ENCODE measurements around the gene BRMS1L. TPM values are rescaled to one million over a fixed set of nuclear protein-coding genes. Genes with fewer than 3 reads are reported as not detected.
A peak's percentile ranks its signal among the peaks of the same experiment; 100 is the strongest.
"Not testable (repeated sequence)": the region's sequence is repeated elsewhere in the genome, so short reads cannot be mapped to it uniquely, and the experiment has no call there.

Gene BRMS1L
- total RNA-seq, 1 donor from 2014 or later: 20.9 TPM

- peak overlapping the region; percentile 46 to 86 (median 85) for H3K4me3 ChIP-seq (ENCODE audit: low read length in 3 of 3)
- H3K27ac ChIP-seq (ENCODE audit: low read depth, low read length): peak overlapping the region; percentile 42
- H3K9me3 ChIP-seq (ENCODE audit: control insufficient read depth in 3 of 3, low read length in 3 of 3): no peaks in the 10 kb centered on the region
- H3K4me1 ChIP-seq (ENCODE audit: control insufficient read depth in 3 of 3, insufficient read depth in 3 of 3, low read length in 3 of 3): peaks cover 2 to 11% (median 7%) of the 10 kb centered on the region in 3 donors
- H3K36me3 ChIP-seq (ENCODE audit: control insufficient read depth in 3 of 3, insufficient read depth in 3 of 3, low read length in 3 of 3): no peaks in the 10 kb centered on the region
- peak overlapping the region; percentile 1 to 88 (median 60) for H3K9ac ChIP-seq (ENCODE audit: low read depth in 1 of 3, low read length in 3 of 3)
- no peaks in the 10 kb centered on the region for H3K27me3 ChIP-seq (ENCODE audit: control insufficient read depth in 3 of 3, insufficient read depth in 3 of 3, low read length in 3 of 3)
Measured at GRCh38 chr14:35807131-35807961, 18.8 kb upstream of the BRMS1L start.

- Histone ChIP-seq H3K36me3 (ENCODE audit: control insufficient read depth in 3 of 3, insufficient read depth in 3 of 3, low read length in 3 of 3) (no peaks in the 10 kb centered on the region), H3K4me1 (ENCODE audit: control insufficient read depth in 3 of 3, insufficient read depth in 3 of 3, low read length in 3 of 3) (peaks cover 0 to 11% (median 3%) of the 10 kb centered on the region in 3 donors), H3K27me3 (ENCODE audit: control insufficient read depth in 3 of 3, insufficient read depth in 3 of 3, low read length in 3 of 3) (no peaks in the 10 kb centered on the region), H3K9me3 (ENCODE audit: control insufficient read depth in 3 of 3, low read length in 3 of 3) (no peaks in the 10 kb centered on the region), H3K4me3 (ENCODE audit: low read length in 3 of 3) (peak overlapping the region; percentile 84 to 86 (median 85)), H3K27ac (ENCODE audit: low read depth, low read length) (peak overlapping the region; percentile 85), H3K9ac (ENCODE audit: low read depth in 1 of 3, low read length in 3 of 3) (peak overlapping the region; percentile 86 to 88 (median 87))
Measured at GRCh38 chr14:35808076-35808637, 18.0 kb upstream of the BRMS1L start.

GRCh38 chr14:35808638-35809563 is 17.2 kb upstream of the BRMS1L start, which contains the start of gene RALGAPA1:
Gene RALGAPA1, minus strand, starts transcription at chr14:35809295. Its CDS starts 460 bp downstream, at chr14:35808835.
- H3K4me3 ChIP-seq (ENCODE audit: low read length in 3 of 3): peak within 1 kb of the TSS; percentile 84 to 86 (median 85)
- H3K36me3 ChIP-seq (ENCODE audit: control insufficient read depth in 3 of 3, insufficient read depth in 3 of 3, low read length in 3 of 3); H3K27me3 ChIP-seq (ENCODE audit: control insufficient read depth in 3 of 3, insufficient read depth in 3 of 3, low read length in 3 of 3); H3K9me3 ChIP-seq (ENCODE audit: control insufficient read depth in 3 of 3, low read length in 3 of 3): not testable (repeated sequence)
- peak within 1 kb of the TSS; percentile 86 to 88 (median 87) for H3K9ac ChIP-seq (ENCODE audit: low read depth in 1 of 3, low read length in 3 of 3)
- peaks cover 0 to 11% (median 3%) of the 10 kb centered on the region in 3 donors for H3K4me1 ChIP-seq (ENCODE audit: control insufficient read depth in 3 of 3, insufficient read depth in 3 of 3, low read length in 3 of 3)
- H3K27ac ChIP-seq (ENCODE audit: low read depth, low read length): peak within 1 kb of the TSS; percentile 85

GRCh38 chr14:35809597-35809996 is 16.5 kb upstream of the BRMS1L start:
- Histone ChIP-seq H3K27ac (ENCODE audit: low read depth, low read length) (peak overlapping the region; percentile 85), H3K9ac (ENCODE audit: low read depth in 1 of 3, low read length in 3 of 3) (peak overlapping the region in 2 of 3 donors; percentile 11 to 86)

GRCh38 chr14:35810963-35811362 is 15.2 kb upstream of the BRMS1L start:
- Histone ChIP-seq H3K9ac (ENCODE audit: low read depth in 1 of 3, low read length in 3 of 3) (no peak overlapping the region), H3K4me3 (ENCODE audit: low read length in 3 of 3) (no peak overlapping the region), H3K4me1 (ENCODE audit: control insufficient read depth in 3 of 3, insufficient read depth in 3 of 3, low read length in 3 of 3) (peaks cover 0 to 11% (median 3%) of the 10 kb centered on the region in 3 donors), H3K27me3 (ENCODE audit: control insufficient read depth in 3 of 3, insufficient read depth in 3 of 3, low read length in 3 of 3) (no peaks in the 10 kb centered on the region), H3K27ac (ENCODE audit: low read depth, low read length) (no peak overlapping the region), H3K36me3 (ENCODE audit: control insufficient read depth in 3 of 3, insufficient read depth in 3 of 3, low read length in 3 of 3) (no peaks in the 10 kb centered on the region), H3K9me3 (ENCODE audit: control insufficient read depth in 3 of 3, low read length in 3 of 3) (no peaks in the 10 kb centered on the region)

More at GRCh38 chr14:35809597-35809996, 16.5 kb upstream of the BRMS1L start:
- peak overlapping the region; percentile 67 to 85 (median 84) for H3K4me3 ChIP-seq (ENCODE audit: low read length in 3 of 3)
- H3K9me3 ChIP-seq (ENCODE audit: control insufficient read depth in 3 of 3, low read length in 3 of 3): no peaks in the 10 kb centered on the region
- no peaks in the 10 kb centered on the region for H3K27me3 ChIP-seq (ENCODE audit: control insufficient read depth in 3 of 3, insufficient read depth in 3 of 3, low read length in 3 of 3)
- no peaks in the 10 kb centered on the region for H3K36me3 ChIP-seq (ENCODE audit: control insufficient read depth in 3 of 3, insufficient read depth in 3 of 3, low read length in 3 of 3)
- peaks cover 0 to 11% (median 3%) of the 10 kb centered on the region in 3 donors for H3K4me1 ChIP-seq (ENCODE audit: control insufficient read depth in 3 of 3, insufficient read depth in 3 of 3, low read length in 3 of 3)

- Histone ChIP-seq H3K9me3 (ENCODE audit: control insufficient read depth in 3 of 3, low read length in 3 of 3) (no peaks in the 10 kb centered on the region), H3K4me1 (ENCODE audit: control insufficient read depth in 3 of 3, insufficient read depth in 3 of 3, low read length in 3 of 3) (no peaks in the 10 kb centered on the region), H3K4me3 (ENCODE audit: low read length in 3 of 3) (no peak overlapping the region), H3K27me3 (ENCODE audit: control insufficient read depth in 3 of 3, insufficient read depth in 3 of 3, low read length in 3 of 3) (no peaks in the 10 kb centered on the region), H3K27ac (ENCODE audit: low read depth, low read length) (no peak overlapping the region), H3K9ac (ENCODE audit: low read depth in 1 of 3, low read length in 3 of 3) (no peak overlapping the region), H3K36me3 (ENCODE audit: control insufficient read depth in 3 of 3, insufficient read depth in 3 of 3, low read length in 3 of 3) (no peaks in the 10 kb centered on the region)
Measured at GRCh38 chr14:35814371-35815005, 11.7 kb upstream of the BRMS1L start.

- Histone ChIP-seq H3K27ac (ENCODE audit: low read depth, low read length) (no peak overlapping the region), H3K9ac (ENCODE audit: low read depth in 1 of 3, low read length in 3 of 3) (no peak overlapping the region), H3K9me3 (ENCODE audit: control insufficient read depth in 3 of 3, low read length in 3 of 3) (no peaks in the 10 kb centered on the region), H3K27me3 (ENCODE audit: control insufficient read depth in 3 of 3, insufficient read depth in 3 of 3, low read length in 3 of 3) (no peaks in the 10 kb centered on the region), H3K4me1 (ENCODE audit: control insufficient read depth in 3 of 3, insufficient read depth in 3 of 3, low read length in 3 of 3) (no peaks in the 10 kb centered on the region), H3K36me3 (ENCODE audit: control insufficient read depth in 3 of 3, insufficient read depth in 3 of 3, low read length in 3 of 3) (no peaks in the 10 kb centered on the region), H3K4me3 (ENCODE audit: low read length in 3 of 3) (no peak overlapping the region)
Measured at GRCh38 chr14:35818346-35819115, 7.6 kb upstream of the BRMS1L start.

GRCh38 chr14:35819591-35820540 is 6.3 kb upstream of the BRMS1L start:
- Histone ChIP-seq H3K27ac (ENCODE audit: low read depth, low read length) (no peak overlapping the region), H3K9ac (ENCODE audit: low read depth in 1 of 3, low read length in 3 of 3) (no peak overlapping the region), H3K4me3 (ENCODE audit: low read length in 3 of 3) (no peak overlapping the region), H3K36me3 (ENCODE audit: control insufficient read depth in 3 of 3, insufficient read depth in 3 of 3, low read length in 3 of 3) (no peaks in the 10 kb centered on the region), H3K9me3 (ENCODE audit: control insufficient read depth in 3 of 3, low read length in 3 of 3) (no peaks in the 10 kb centered on the region), H3K4me1 (ENCODE audit: control insufficient read depth in 3 of 3, insufficient read depth in 3 of 3, low read length in 3 of 3) (no peaks in the 10 kb centered on the region), H3K27me3 (ENCODE audit: control insufficient read depth in 3 of 3, insufficient read depth in 3 of 3, low read length in 3 of 3) (no peaks in the 10 kb centered on the region)

Measured in skeletal muscle tissue (tissue), 4 donors.